ENCODE results near the gene STK40. TPM values are rescaled to one million over a fixed set of nuclear protein-coding genes. Genes with fewer than 3 reads are reported as not detected.

STK40 gene
- total and polyA plus RNA-seq, 8 donors = 21.2 to 68.1 (median 37.6) TPM

DNA sequence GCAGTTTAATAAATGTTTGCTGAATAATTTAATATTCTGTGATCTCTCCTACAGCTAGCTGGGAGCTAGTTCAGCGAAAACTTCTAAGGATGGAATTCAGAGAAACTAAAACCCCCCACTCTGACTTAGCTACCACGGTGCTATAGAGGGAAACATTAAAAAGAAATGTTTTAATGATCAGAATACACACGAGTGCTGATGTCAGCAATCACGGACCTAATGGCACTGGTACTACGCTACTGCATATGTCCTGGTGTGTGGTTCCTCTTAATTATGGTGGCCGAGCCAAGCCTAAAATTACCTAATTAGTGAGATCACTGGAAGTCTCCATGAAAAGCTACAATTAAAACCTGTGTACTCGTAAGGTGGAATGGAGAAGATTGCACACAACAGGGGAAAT, 35.9 kb upstream of the STK40 start:
- Histone ChIP-seq H3K4me1 (peaks cover 0 to 5% (median 0%) of the 10 kb centered on the region in 3 donors), H3K9me3 (no peaks in the 10 kb centered on the region), H3K4me3 (no peak overlapping the region), H3K27ac (no peak overlapping the region), H3K36me3 (peaks cover 0 to 14% (median 0%) of the 10 kb centered on the region in 3 donors), H3K27me3 (no peaks in the 10 kb centered on the region)
- intact Hi-C loops (cut with DNase I) = loop anchor here in 1 of 3 donors (10.0 kb wide), 1 partner anchor 327 kb away; no protein-coding TSS in a partner anchor
- no peak for DNase-seq
- WGBS, 2 donors = 77% methylated on average over 7 of the region's 7 CpGs
- no peak for FAIRE-seq
- ATAC-seq = no peak
- TF ChIP-seq, protein P1, sequence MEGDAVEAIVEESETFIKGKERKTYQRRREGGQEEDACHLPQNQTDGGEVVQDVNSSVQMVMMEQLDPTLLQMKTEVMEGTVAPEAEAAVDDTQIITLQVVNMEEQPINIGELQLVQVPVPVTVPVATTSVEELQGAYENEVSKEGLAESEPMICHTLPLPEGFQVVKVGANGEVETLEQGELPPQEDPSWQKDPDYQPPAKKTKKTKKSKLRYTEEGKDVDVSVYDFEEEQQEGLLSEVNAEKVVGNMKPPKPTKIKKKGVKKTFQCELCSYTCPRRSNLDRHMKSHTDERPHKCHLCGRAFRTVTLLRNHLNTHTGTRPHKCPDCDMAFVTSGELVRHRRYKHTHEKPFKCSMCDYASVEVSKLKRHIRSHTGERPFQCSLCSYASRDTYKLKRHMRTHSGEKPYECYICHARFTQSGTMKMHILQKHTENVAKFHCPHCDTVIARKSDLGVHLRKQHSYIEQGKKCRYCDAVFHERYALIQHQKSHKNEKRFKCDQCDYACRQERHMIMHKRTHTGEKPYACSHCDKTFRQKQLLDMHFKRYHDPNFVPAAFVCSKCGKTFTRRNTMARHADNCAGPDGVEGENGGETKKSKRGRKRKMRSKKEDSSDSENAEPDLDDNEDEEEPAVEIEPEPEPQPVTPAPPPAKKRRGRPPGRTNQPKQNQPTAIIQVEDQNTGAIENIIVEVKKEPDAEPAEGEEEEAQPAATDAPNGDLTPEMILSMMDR (IDR thresholded peaks at IDR 0.05) = no peak

DNA sequence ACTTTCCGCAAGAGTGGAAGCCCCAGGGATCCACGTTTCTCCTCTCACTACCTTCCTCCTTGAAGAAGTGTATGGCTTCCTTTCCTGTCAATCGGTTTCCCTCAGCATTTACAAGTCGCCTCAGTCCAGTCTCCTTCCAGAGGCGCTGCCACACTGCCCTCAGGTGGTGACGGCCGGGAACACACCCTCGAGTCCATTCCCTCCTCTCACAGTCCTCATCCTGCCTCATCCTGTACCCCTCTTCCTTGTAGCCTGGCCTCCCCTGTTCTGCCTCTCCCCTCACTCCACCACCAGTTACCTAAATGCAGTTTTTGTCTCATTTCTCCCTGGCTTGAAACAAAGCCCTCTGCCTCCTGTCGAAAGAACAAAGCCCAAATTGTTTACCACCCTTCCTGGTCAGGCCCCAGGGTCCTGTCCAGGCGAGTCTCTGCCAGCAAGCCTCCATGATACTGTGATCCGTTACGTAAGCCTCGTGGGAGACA, 35.2 kb upstream of the STK40 start:
- peaks cover 0 to 5% (median 0%) of the 10 kb centered on the region in 3 donors for H3K4me1 ChIP-seq
- no peaks in the 10 kb centered on the region for H3K9me3 ChIP-seq
- FAIRE-seq = peak; percentile 5
- intact Hi-C loops (cut with DNase I) = loop anchor here in 1 of 3 donors (10.0 kb wide), 1 partner anchor 326 kb away; no protein-coding TSS in a partner anchor
- ATAC-seq = peak; percentile 93 to 100 (median 98)
- no peak overlapping the region for H3K4me3 ChIP-seq
- no peaks in the 10 kb centered on the region for H3K27me3 ChIP-seq
- peaks cover 0 to 14% (median 0%) of the 10 kb centered on the region in 3 donors for H3K36me3 ChIP-seq
- no peak overlapping the region for H3K27ac ChIP-seq
- TF ChIP-seq, protein P1 (IDR thresholded peaks at IDR 0.05) = peak; percentile 81 to 89 (median 83)
- peak; percentile 67 to 98 (median 87) for DNase-seq
- 12 to 17% methylated on average over 13 of the region's 13 CpGs for WGBS, 2 donors

DNA sequence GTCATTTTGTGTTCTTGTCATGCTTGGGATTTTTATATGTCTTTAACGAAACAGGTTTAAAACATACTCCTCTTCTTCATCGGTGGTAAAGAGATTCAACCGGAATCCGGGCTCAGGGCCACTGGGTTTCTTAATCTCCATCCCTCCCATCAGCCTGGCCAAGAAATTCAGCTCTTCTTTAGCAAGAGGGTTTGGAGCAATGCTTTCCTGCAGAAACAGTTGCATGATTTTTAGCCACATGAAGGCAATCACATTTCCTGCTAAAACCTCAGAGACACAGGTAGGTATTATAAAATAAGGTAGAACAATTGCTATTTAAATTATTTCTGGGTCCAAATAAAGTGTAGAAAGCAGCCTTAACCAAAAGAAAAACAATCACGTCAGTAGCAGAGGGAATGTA, 34.7 kb upstream of the STK40 start:
- FAIRE-seq (no peak), ATAC-seq (peak in 1 of 4 donors; percentile 39), DNase-seq (no peak)
- 41 to 61% methylated on average over 5 of the region's 5 CpGs for WGBS, 2 donors
- Histone ChIP-seq H3K36me3 (peaks cover 0 to 14% (median 0%) of the 10 kb centered on the region in 3 donors), H3K27ac (no peak overlapping the region), H3K4me3 (no peak overlapping the region), H3K9me3 (no peaks in the 10 kb centered on the region), H3K4me1 (peaks cover 0 to 5% (median 0%) of the 10 kb centered on the region in 3 donors), H3K27me3 (no peaks in the 10 kb centered on the region)
- intact Hi-C loops (cut with DNase I) = loop anchor here in 1 of 3 donors (10.0 kb wide), 1 partner anchor 326 kb away; no protein-coding TSS in a partner anchor
- TF ChIP-seq, protein P1 (IDR thresholded peaks at IDR 0.05) = no peak

DNA sequence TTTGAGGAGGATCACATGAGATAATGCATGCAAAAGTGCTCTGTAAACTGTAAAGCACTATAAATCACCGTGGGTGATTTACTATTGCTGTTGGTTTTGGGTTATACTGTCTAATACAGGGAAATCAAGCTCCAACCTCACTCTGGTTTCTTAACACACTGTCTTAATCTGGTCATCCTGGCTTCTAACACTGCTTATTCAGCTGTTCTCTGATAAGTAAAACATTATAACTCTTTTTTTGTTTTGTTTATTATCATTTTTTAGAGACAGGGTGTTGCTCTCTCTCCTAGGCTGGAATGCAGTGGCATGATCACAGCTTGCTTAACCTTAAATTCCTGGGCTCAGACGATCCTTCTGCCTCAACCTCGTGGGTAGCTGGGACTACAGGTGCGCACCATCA, 33.8 kb upstream of the STK40 start:
- Histone ChIP-seq H3K36me3 (peaks cover 0 to 14% (median 0%) of the 10 kb centered on the region in 3 donors), H3K27me3 (no peaks in the 10 kb centered on the region), H3K9me3 (no peaks in the 10 kb centered on the region), H3K4me3 (no peak overlapping the region), H3K4me1 (peaks cover 0 to 5% (median 0%) of the 10 kb centered on the region in 3 donors), H3K27ac (no peak overlapping the region)
- DNase-seq (no peak), ATAC-seq (no peak), FAIRE-seq (no peak)
- WGBS, 2 donors = 86 to 89% methylated on average over 4 of the region's 4 CpGs
- TF ChIP-seq, protein P1 (IDR thresholded peaks at IDR 0.05) = no peak
- intact Hi-C loops (cut with DNase I) = loop anchor here in 2 of 3 donors (5.0 to 10.0 kb wide), 3 partner anchors 75 to 325 kb away; no protein-coding TSS in a partner anchor

DNA sequence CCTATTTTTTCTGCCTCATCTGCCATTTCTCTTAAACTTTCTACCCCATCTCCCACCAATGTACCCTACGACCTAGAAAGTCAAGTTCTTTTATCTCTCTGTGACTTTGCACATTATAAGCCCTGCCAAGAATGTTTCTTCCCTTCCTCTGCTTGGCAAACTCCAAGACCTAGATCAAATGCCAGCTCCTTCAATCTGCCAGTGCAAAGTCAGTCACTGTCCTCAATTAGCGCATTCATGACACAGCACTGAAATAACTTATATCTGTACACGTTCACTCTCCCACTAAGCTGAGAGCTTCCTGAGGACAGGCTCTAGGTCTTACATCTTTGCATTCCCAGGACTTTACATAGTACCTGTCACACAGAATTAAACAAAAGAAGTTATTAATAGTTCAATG, 33.4 kb upstream of the STK40 start:
- TF ChIP-seq, protein P1 (IDR thresholded peaks at IDR 0.05) = no peak
- intact Hi-C loops (cut with DNase I) = loop anchor here in 2 of 3 donors (5.0 to 10.0 kb wide), 3 partner anchors 74 to 324 kb away; no protein-coding TSS in a partner anchor
- peaks cover 0 to 5% (median 0%) of the 10 kb centered on the region in 3 donors for H3K4me1 ChIP-seq
- H3K9me3 ChIP-seq = no peaks in the 10 kb centered on the region
- no peak for ATAC-seq
- no peak for FAIRE-seq
- H3K4me3 ChIP-seq = no peak overlapping the region
- no peak for DNase-seq
- H3K27ac ChIP-seq = no peak overlapping the region
- peaks cover 0 to 14% (median 0%) of the 10 kb centered on the region in 3 donors for H3K36me3 ChIP-seq
- WGBS, 2 donors = 77 to 83% methylated on average over 3 of the region's 3 CpGs
- no peaks in the 10 kb centered on the region for H3K27me3 ChIP-seq

Data from pancreas (tissue), 10 donors.